Effector CD4-positive, alpha-beta T cell (primary cell): Measurements from ENCODE around the gene PRKAA1.
"Not testable (repeated sequence)": the region's sequence is repeated elsewhere in the genome, so short reads cannot be mapped to it uniquely, and the experiment has no call there.

Experiments
- DNase-seq: peaks from one replicate; pipeline ENCODE4 v3.0.0-alpha.2; 2020

The PRKAA1 gene

DNA sequence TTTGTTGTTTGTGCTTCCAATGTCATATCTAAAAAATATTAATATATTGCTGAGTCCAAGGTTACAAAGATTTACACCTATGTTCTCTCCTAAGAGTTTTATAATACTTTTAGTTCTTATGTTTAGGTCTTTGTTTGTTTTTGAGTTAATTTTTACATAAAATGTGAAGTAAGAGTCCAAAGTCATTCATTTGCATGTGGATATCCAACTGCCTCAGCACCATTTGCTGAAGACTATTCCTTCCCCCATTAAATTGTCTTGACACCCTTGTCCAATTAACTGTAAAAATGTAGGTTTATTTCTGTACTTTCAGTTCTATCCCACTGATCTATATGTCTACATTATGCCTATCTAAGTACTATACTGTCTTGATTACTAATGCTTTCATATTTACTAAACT lies 78.1 kb downstream of the PRKAA1 start:
- DNase-seq: no peak

DNA sequence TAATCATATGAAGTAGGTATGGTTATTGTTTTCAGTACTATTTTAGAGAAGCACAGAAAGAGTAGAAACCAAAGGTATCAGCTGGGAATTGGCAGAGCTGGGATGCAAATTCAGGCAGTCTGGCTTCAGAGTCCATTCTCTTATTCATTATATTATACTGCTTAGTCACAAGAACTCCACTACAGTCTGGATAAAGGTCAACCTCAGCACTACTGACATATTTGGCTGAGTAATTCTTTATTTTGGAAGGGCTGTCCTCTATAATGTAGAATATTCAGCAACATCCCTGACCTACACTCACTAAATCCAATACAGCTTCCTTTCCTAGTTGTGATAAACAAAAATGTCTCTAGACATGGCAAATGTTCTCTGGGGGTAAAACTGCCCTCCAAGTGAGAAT lies 80.9 kb downstream of the PRKAA1 start:
- DNase-seq: no peak

DNA sequence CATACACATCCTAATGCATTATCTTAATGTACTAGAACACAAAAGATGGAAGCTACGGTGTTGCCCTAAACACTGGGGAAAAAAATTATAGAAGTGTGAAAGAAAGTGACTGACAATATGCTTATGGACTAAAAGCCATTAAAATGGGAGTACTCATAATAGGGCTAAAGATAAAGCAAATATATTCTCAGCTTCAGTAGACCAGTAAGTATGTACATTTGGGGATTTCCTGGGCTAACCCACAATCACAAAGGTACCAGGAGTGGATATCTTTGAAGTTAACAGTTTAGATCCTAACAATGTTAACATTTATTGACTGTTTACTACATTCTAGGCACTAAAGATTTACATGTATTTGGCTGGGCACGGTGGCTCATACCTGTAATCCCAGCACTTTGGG lies 81.6 kb downstream of the PRKAA1 start:
- DNase-seq: no peak

DNA sequence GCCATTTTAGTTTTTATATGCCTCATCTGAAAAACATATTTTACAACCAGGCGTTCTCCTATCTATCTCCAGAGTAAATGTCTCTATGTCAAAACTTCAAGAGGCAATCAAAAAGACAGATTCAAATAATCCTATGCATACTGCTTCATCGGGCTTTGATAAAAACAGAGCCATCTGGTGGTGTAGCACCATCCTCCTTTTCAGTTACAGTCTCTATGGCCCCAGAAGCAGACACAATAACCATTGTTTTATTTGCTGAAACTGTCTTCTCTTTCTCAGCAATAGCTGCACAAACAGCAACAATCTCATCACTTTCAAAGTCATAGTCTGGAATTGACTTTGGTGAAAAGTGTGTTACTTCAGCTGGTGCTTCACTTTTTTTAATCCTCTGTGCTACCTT lies 82.2 kb downstream of the PRKAA1 start:
- no peak for DNase-seq

DNA sequence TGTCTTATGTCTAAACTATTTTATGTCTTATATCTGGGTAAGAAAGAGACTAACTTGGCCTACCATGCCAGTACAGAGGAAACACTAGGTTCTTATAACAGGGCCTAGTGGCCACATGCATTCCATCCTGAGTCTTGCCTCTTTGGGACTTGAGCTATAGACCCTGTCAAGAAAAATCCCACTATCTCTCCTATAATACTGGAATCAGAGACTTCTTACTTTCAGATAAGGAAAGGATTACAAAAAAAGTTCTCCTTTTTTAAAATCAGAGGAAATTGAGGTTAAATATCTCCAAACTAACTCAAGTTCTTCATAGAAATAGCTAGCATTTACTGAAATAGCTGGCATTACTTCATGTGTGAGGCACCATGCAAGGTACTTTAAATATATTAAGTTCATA lies 84.2 kb downstream of the PRKAA1 start:
- DNase-seq: no peak

DNA sequence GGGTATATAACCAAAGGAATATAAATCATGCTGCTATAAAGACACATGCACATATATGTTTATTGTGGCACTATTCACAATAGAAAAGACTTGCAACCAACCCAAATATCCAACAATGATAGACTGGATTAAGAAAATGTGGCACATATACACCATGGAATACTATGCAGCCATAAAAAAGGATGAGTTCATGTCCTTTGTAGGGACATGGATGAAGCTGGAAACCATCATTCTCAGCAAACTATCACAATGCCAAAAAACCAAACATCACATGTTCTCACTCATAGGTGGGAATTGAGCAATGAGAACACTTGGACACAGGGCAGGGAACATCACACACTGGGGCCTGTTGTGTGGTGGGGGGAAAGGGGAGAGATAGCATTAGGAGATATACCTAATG lies 87.6 kb downstream of the PRKAA1 start:
- DNase-seq: not testable (repeated sequence)
